A673 (cell line): ENCODE data around the gene POTEJ. TPM values are rescaled to one million over a fixed set of nuclear protein-coding genes. Genes with fewer than 3 reads are reported as not detected.
"Not testable (repeated sequence)": the region's sequence is repeated elsewhere in the genome, so short reads cannot be mapped to it uniquely, and the experiment has no call there.

Experiments used
- BruUV-seq: library from RNA; stranded (reverse); fragments of 400-500 nt; replicated peaks from 2 replicates; lab custom pipeline; 2021; lab: Mats Ljungman, UMichigan
- CTCF ChIA-PET: fragments of 300-600 bp; sonication (Branson Sonifier 250); formaldehyde crosslinking; loops from one replicate; lab custom pipeline; 2022; ENCODE audit warnings: antibody characterized with exemption; lab: Charles Lee
- POLR2A ChIA-PET: fragments of 300-600 bp; sonication (Branson Sonifier 250); formaldehyde crosslinking; loops from one replicate; lab custom pipeline; 2022; ENCODE audit warnings: antibody characterized with exemption; ENCODE audit not compliant: low non-redundant PET; lab: Charles Lee
- DNase-seq: peaks from one replicate; pipeline ENCODE4 v3.0.0-alpha.2; 2015; ENCODE audit warnings: low spot score
- H3K27ac ChIP-seq: fragments of 200-600 bp; sonication (generic); 2 replicates; pipeline ENCODE4 v1.5.1; 2016; ENCODE audit warnings: mixed run types, low read depth, mild to moderate bottlenecking, mixed read lengths, antibody characterized with exemption, low read length; ENCODE audit not compliant: poor library complexity, severe bottlenecking
- H3K27me3 ChIP-seq: fragments of 200-600 bp; sonication (generic); replicated peaks from 2 replicates; pipeline ENCODE4 v1.6.1; 2017; ENCODE audit warnings: mixed run types, low read depth, mild to moderate bottlenecking, mixed read lengths, antibody characterized with exemption, low read length; ENCODE audit not compliant: insufficient read depth, poor library complexity
- H3K36me3 ChIP-seq: fragments of 200-600 bp; sonication (generic); 2 replicates; pipeline ENCODE4 v1.6.1; 2016; ENCODE audit warnings: mixed run types, mild to moderate bottlenecking, mixed read lengths, antibody characterized with exemption, low read length; ENCODE audit not compliant: insufficient read depth, poor library complexity, severe bottlenecking
- H3K4me1 ChIP-seq: fragments of 200-600 bp; sonication (generic); 2 replicates; pipeline ENCODE4 v1.6.1; 2017; ENCODE audit warnings: mixed run types, mild to moderate bottlenecking, mixed read lengths, antibody characterized with exemption, low read length; ENCODE audit not compliant: insufficient read depth, poor library complexity, severe bottlenecking
- H3K4me3 ChIP-seq: fragments of 200-600 bp; sonication (generic); 2 replicates; pipeline ENCODE4 v1.5.1; 2016; ENCODE audit warnings: low read depth, mixed run types, mild to moderate bottlenecking, mixed read lengths, low read length; ENCODE audit not compliant: poor library complexity, severe bottlenecking
- H3K9me3 ChIP-seq: fragments of 200-600 bp; sonication (generic); 2 replicates; pipeline ENCODE4 v1.6.1; 2016; ENCODE audit warnings: mixed run types, low read depth, mild to moderate bottlenecking, mixed read lengths, antibody characterized with exemption, low read length; ENCODE audit not compliant: poor library complexity, severe bottlenecking
- intact Hi-C: fragments of 100-400 bp; cut with micrococcal nuclease; formaldehyde crosslinking; loops from one replicate; pipeline ENCODE4 v1.10.0; 2022; ENCODE audit not compliant: unreplicated experiment
- total RNA-seq: library from RNA; stranded (reverse); gene quantifications from 2 replicates; pipeline ENCODE4 v1.2.3, GENCODE V29; 2021

POTEJ gene
- total RNA-seq, 1 experiment from 2014 or later: not detected

DNA sequence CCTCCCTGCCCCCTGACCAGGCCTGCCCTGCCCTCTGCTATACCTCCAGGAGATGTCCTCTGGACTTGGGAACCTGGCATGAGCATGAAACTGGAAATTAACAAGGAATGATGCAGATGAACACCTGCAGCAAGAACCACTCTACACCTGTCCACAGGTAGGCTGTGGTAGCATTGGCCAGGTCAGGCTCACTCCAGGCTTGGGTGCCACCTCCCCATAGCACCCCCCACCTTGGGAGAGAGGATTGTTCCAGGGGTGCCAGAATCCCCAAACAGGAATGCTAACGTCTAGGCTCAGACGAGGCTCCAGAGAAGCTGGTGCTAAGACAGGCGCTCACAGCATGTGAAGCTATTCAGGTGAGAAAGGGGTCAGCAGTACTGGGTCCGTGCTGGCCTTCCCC, 17.2 kb upstream of the POTEJ start:
- H3K27ac ChIP-seq, POLR2A ChIA-PET, H3K27me3 ChIP-seq, H3K4me1 ChIP-seq, BruUV-seq, H3K9me3 ChIP-seq, DNase-seq, H3K36me3 ChIP-seq, intact Hi-C loops, H3K4me3 ChIP-seq, CTCF ChIA-PET: not testable (repeated sequence)

GRCh38 chr2:130596757-130597156, 14.5 kb upstream of the POTEJ start:
- CTCF ChIA-PET, POLR2A ChIA-PET, H3K27me3 ChIP-seq, H3K4me1 ChIP-seq, H3K27ac ChIP-seq, H3K4me3 ChIP-seq, DNase-seq, intact Hi-C loops, H3K36me3 ChIP-seq, H3K9me3 ChIP-seq, BruUV-seq: not testable (repeated sequence)

- H3K4me3 ChIP-seq, H3K36me3 ChIP-seq, CTCF ChIA-PET, H3K27me3 ChIP-seq, H3K9me3 ChIP-seq, H3K27ac ChIP-seq, H3K4me1 ChIP-seq, BruUV-seq, intact Hi-C loops, DNase-seq, POLR2A ChIA-PET: not testable (repeated sequence)
Observed at GRCh38 chr2:130597994-130598393, 13.2 kb upstream of the POTEJ start.

- H3K27me3 ChIP-seq, H3K4me1 ChIP-seq, BruUV-seq, H3K36me3 ChIP-seq, H3K9me3 ChIP-seq, intact Hi-C loops, DNase-seq, H3K27ac ChIP-seq, POLR2A ChIA-PET, CTCF ChIA-PET, H3K4me3 ChIP-seq: not testable (repeated sequence)
Observed at GRCh38 chr2:130598463-130598862, 12.8 kb upstream of the POTEJ start.

GRCh38 chr2:130599393-130599792, 11.8 kb upstream of the POTEJ start, which contains the start of gene CFC1:
Gene CFC1 (minus strand): TSS chr2:130599575. CDS start chr2:130599287, 288 bp downstream.
- H3K9me3 ChIP-seq, H3K4me1 ChIP-seq, BruUV-seq, H3K27me3 ChIP-seq, H3K4me3 ChIP-seq, CTCF ChIA-PET, intact Hi-C loops, H3K27ac ChIP-seq, DNase-seq, H3K36me3 ChIP-seq, POLR2A ChIA-PET: not testable (repeated sequence)

GRCh38 chr2:130599926-130600325, 11.3 kb upstream of the POTEJ start:
- H3K27me3 ChIP-seq, DNase-seq, CTCF ChIA-PET, BruUV-seq, intact Hi-C loops, H3K4me3 ChIP-seq, H3K4me1 ChIP-seq, POLR2A ChIA-PET, H3K9me3 ChIP-seq, H3K36me3 ChIP-seq, H3K27ac ChIP-seq: not testable (repeated sequence)

- POLR2A ChIA-PET, H3K4me1 ChIP-seq, BruUV-seq, H3K36me3 ChIP-seq, H3K4me3 ChIP-seq, H3K9me3 ChIP-seq, CTCF ChIA-PET, intact Hi-C loops, H3K27me3 ChIP-seq, H3K27ac ChIP-seq, DNase-seq: not testable (repeated sequence)
Observed at GRCh38 chr2:130601648-130602302, 9.5 kb upstream of the POTEJ start.
